Mammary epithelial cell (primary cell): ENCODE results near the gene TIAM2.

Experiments used
- EZH2 ChIP-seq: IDR thresholded peaks from 2 replicates; pipeline ENCODE4 v1.6.1; 2012; ENCODE audit warnings: low read length, inconsistent platforms, borderline replicate concordance
- TF ChIP-seq, protein P1 (sequence below), 2 donors: IDR thresholded peaks in 1 of 2; conservative IDR thresholded peaks in 1 of 2; 2 replicates each; pipeline ENCODE4 v1.5.1; 2011 to 2012; ENCODE audit warnings: inconsistent platforms in 2 of 2, low read length in 2 of 2, mild to moderate bottlenecking in 2 of 2, control low read depth in 1 of 2, low read depth in 1 of 2; ENCODE audit not compliant: insufficient read depth in 1 of 2; ENCODE audit errors: extremely low read depth in 1 of 2

GRCh38 chr6:154974485-154975149 lies 20.5 kb upstream of the TIAM2 start:
- TF ChIP-seq, protein P1, sequence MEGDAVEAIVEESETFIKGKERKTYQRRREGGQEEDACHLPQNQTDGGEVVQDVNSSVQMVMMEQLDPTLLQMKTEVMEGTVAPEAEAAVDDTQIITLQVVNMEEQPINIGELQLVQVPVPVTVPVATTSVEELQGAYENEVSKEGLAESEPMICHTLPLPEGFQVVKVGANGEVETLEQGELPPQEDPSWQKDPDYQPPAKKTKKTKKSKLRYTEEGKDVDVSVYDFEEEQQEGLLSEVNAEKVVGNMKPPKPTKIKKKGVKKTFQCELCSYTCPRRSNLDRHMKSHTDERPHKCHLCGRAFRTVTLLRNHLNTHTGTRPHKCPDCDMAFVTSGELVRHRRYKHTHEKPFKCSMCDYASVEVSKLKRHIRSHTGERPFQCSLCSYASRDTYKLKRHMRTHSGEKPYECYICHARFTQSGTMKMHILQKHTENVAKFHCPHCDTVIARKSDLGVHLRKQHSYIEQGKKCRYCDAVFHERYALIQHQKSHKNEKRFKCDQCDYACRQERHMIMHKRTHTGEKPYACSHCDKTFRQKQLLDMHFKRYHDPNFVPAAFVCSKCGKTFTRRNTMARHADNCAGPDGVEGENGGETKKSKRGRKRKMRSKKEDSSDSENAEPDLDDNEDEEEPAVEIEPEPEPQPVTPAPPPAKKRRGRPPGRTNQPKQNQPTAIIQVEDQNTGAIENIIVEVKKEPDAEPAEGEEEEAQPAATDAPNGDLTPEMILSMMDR (conservative IDR thresholded peaks at IDR 0.05 in 1 of 2, IDR thresholded peaks at IDR 0.05 in 1 of 2; ENCODE audit: extremely low read depth in 1 of 2, insufficient read depth in 1 of 2, low read depth in 1 of 2, low read length in 2 of 2) = no peak
- TF ChIP-seq EZH2 = no peak
